ENCODE results near the gene KRT32.

The KRT32 gene

GRCh38 chr17:41466988-41467387 lies at the start of gene KRT32:
KRT32 (minus strand) TSS chr17:41467386; CDS start chr17:41467325, 61 bp downstream.
- no peak for TF ChIP-seq CTCF (IDR thresholded peaks at IDR 0.05; ENCODE audit: control extremely low read depth, extremely low read depth, low read depth, missing control alignments)
- POLR2A ChIA-PET, result no interaction called here
- no peak for DNase-seq (ENCODE audit: extremely low spot score)
- CTCF ChIA-PET, result interaction anchor here (1.9 kb wide), 1 partner anchor 11 kb away, joined by 5 read pairs; no protein-coding TSS in a partner anchor

GRCh38 chr17:41516830-41517283 lies 49.7 kb upstream of the KRT32 start:
- DNase-seq (ENCODE audit: extremely low spot score), result no peak
- ChIA-PET CTCF (interaction anchor here (1.1 to 1.8 kb wide), 2 partner anchors 32 to 132 kb away, joined by 3 to 7 read pairs; no protein-coding TSS in a partner anchor), POLR2A (no interaction called here)
- TF ChIP-seq CTCF (IDR thresholded peaks at IDR 0.05; ENCODE audit: control extremely low read depth, extremely low read depth, low read depth, missing control alignments), result no peak

- TF ChIP-seq CTCF (IDR thresholded peaks at IDR 0.05; ENCODE audit: control extremely low read depth, extremely low read depth, low read depth, missing control alignments), result no peak
- DNase-seq (ENCODE audit: extremely low spot score), result no peak
- CTCF ChIA-PET, result interaction anchor here (0.6 to 1.8 kb wide), 3 partner anchors 32 to 145 kb away, joined by 3 to 7 read pairs (median 3); no protein-coding TSS in a partner anchor
- POLR2A ChIA-PET, result no interaction called here
These were observed 49.1 kb upstream of the KRT32 start for GRCh38 chr17:41516147-41516829.

GRCh38 chr17:41513168-41513547 lies 46.0 kb upstream of the KRT32 start:
- no peak for TF ChIP-seq CTCF (IDR thresholded peaks at IDR 0.05; ENCODE audit: control extremely low read depth, extremely low read depth, low read depth, missing control alignments)
- CTCF ChIA-PET, result no interaction called here

GRCh38 chr17:41512546-41513167 lies 45.5 kb upstream of the KRT32 start:
- ChIA-PET CTCF (interaction anchor here (1.6 kb wide), 1 partner anchor 11 kb away, joined by 4 read pairs; no protein-coding TSS in a partner anchor), POLR2A (no interaction called here)

More at GRCh38 chr17:41513168-41513547, 46.0 kb upstream of the KRT32 start:
- POLR2A ChIA-PET, result no interaction called here
- DNase-seq (ENCODE audit: extremely low spot score), result no peak

GRCh38 chr17:41511716-41512115 lies 44.5 kb upstream of the KRT32 start:
- CTCF ChIA-PET, result interaction anchor here (1.6 kb wide), 1 partner anchor 10 kb away, joined by 4 read pairs; no protein-coding TSS in a partner anchor
- POLR2A ChIA-PET, result no interaction called here
- TF ChIP-seq CTCF (IDR thresholded peaks at IDR 0.05; ENCODE audit: control extremely low read depth, extremely low read depth, low read depth, missing control alignments), result no peak
- DNase-seq (ENCODE audit: extremely low spot score), result no peak

More at GRCh38 chr17:41512546-41513167, 45.5 kb upstream of the KRT32 start:
- TF ChIP-seq CTCF (IDR thresholded peaks at IDR 0.05; ENCODE audit: control extremely low read depth, extremely low read depth, low read depth, missing control alignments), result no peak
- DNase-seq (ENCODE audit: extremely low spot score), result no peak

Measured in GM10248 (cell line).